Panc1 (cell line): Measurements from ENCODE around the gene FNIP2. TPM values are rescaled to one million over a fixed set of nuclear protein-coding genes. Genes with fewer than 3 reads are reported as not detected.

Experiments
- ATAC-seq: fragments of 200-7000 bp; cut with Tn5 transposase; 2 replicates; pipeline ENCODE4 v1.9.1; 2020; ENCODE audit warnings: mild to moderate bottlenecking, moderate library complexity
- BruUV-seq: library from RNA; stranded (reverse); fragments of 400-500 nt; replicated peaks from 2 replicates; lab custom pipeline; 2021; lab: Mats Ljungman, UMichigan
- CTCF ChIA-PET: fragments of 300-600 bp; sonication (Branson Sonifier 250); formaldehyde crosslinking; loops from one replicate; lab custom pipeline; 2022; ENCODE audit warnings: antibody characterized with exemption; lab: Charles Lee
- POLR2A ChIA-PET: fragments of 300-600 bp; sonication (Branson Sonifier 250); formaldehyde crosslinking; loops from one replicate; lab custom pipeline; 2022; ENCODE audit warnings: antibody characterized with exemption; lab: Charles Lee
- DNase-seq: peaks from one replicate; pipeline ENCODE4 v3.0.0-alpha.2; 2010; ENCODE audit warnings: low read depth, low spot score
- H3K27ac ChIP-seq: 2 replicates; pipeline ENCODE4 v1.5.1; 2011; ENCODE audit warnings: mild to moderate bottlenecking, low read length, inconsistent platforms
- H3K27me3 ChIP-seq: fragments of 200-500 bp; sonication (Bioruptor generic); 2 replicates; pipeline ENCODE4 v1.6.0; 2014; ENCODE audit warnings: low read length, inconsistent platforms; ENCODE audit not compliant: control insufficient read depth, insufficient read depth
- H3K36me3 ChIP-seq: fragments of 200-500 bp; sonication (Bioruptor generic); 2 replicates; pipeline ENCODE4 v1.5.1; 2014; ENCODE audit warnings: inconsistent platforms, mild to moderate bottlenecking, low read length, moderate library complexity; ENCODE audit not compliant: control insufficient read depth, insufficient read depth
- H3K4me1 ChIP-seq: 2 replicates; pipeline ENCODE4 v1.5.1; 2011; ENCODE audit warnings: inconsistent platforms, mild to moderate bottlenecking, low read length, moderate library complexity; ENCODE audit not compliant: control insufficient read depth, insufficient read depth
- H3K4me3 ChIP-seq, 2 experiments: 2 replicates each; pipeline ENCODE4 v1.5.1; 2011 to 2012; ENCODE audit warnings: low read depth in 2 of 2, low read length in 2 of 2, mild to moderate bottlenecking in 2 of 2, inconsistent platforms in 1 of 2, moderate library complexity in 1 of 2
- H3K9me3 ChIP-seq: fragments of 200-500 bp; sonication (Bioruptor generic); 2 replicates; pipeline ENCODE4 v1.5.1; 2014; ENCODE audit warnings: low read depth, mild to moderate bottlenecking, inconsistent platforms, low read length, moderate library complexity; ENCODE audit not compliant: control insufficient read depth, insufficient read depth
- POLR2AphosphoS5 ChIP-seq: IDR thresholded peaks from 2 replicates; pipeline ENCODE4 v1.6.1; 2012; ENCODE audit warnings: mild to moderate bottlenecking, low read depth, low read length, moderate library complexity
- SIN3A ChIP-seq: IDR thresholded peaks from 2 replicates; pipeline ENCODE4 v1.6.1; 2012; ENCODE audit warnings: low read depth, mild to moderate bottlenecking, low read length, moderate library complexity, borderline replicate concordance; ENCODE audit not compliant: insufficient read depth
- TCF7L2 ChIP-seq: IDR thresholded peaks from 2 replicates; pipeline ENCODE4 v1.6.1; 2011; ENCODE audit warnings: mild to moderate bottlenecking, low read depth, low read length, inconsistent platforms
- in situ Hi-C: cut with HindIII; loops from 2 replicates; pipeline ENCODE4 v1.10.0; 2016; ENCODE audit warnings: low sequenced_read_pairs, low pct_unique_long_range_greater_than_20kb
- intact Hi-C: fragments of 100-400 bp; cut with micrococcal nuclease; formaldehyde crosslinking; loops from one replicate; pipeline ENCODE4 v1.10.0; 2022; ENCODE audit not compliant: unreplicated experiment
- total RNA-seq: library from RNA; stranded (reverse); gene quantifications from one replicate; pipeline ENCODE4 v1.2.1, GENCODE V29; 2021; ENCODE audit not compliant: unreplicated experiment
- TF ChIP-seq, protein P1 (sequence below), 2 experiments: IDR thresholded peaks; 2 replicates each; pipeline ENCODE4 v1.6.1; 2011 to 2012; ENCODE audit warnings: low read depth in 2 of 2, control low read depth in 1 of 2, low read length in 1 of 2, mild to moderate bottlenecking in 1 of 2, moderate library complexity in 1 of 2; ENCODE audit not compliant: insufficient read depth in 1 of 2
- TF ChIP-seq, protein P2 (sequence below): fragments of 450-650 bp; IDR thresholded peaks from 2 replicates; pipeline ENCODE4 v1.5.1; 2017; ENCODE audit warnings: mild to moderate bottlenecking

The FNIP2 gene
- total RNA-seq, 1 experiment from 2014 or later: 17.7 TPM

DNA sequence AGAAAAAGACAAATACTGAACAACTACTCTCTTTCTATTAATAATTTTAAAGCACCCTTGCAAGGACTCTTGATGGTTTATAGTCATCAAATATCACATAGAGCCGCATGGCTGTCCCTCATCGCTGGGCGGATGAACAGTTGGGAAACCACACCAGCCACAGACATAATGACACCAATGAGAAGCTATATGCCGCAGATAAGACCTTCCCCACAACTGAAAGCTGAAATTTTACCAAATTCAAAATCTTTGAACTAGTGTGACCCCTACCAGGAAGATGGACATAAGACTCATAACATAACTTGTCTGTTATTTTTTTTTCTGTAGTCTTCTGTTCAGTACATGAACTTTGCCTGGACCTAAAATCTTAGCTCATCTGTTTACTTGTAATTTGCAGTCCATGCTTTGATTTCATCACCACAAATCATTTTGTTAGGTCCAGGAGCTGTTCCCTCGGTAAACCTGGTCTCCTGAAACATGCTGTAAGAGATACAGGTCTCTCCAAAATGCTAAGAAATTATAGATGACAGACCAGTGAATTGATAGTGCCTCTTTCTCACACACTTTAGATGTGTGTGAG is 176.8 kb downstream of the FNIP2 start:
- intact Hi-C loops (no loop called here), in situ Hi-C loops (no loop called here)
- Histone ChIP-seq H3K36me3 (no peaks in the 10 kb centered on the region), H3K27ac (no peak overlapping the region), H3K4me1 (no peaks in the 10 kb centered on the region), H3K4me3 (no peak overlapping the region), H3K27me3 (no peaks in the 10 kb centered on the region), H3K9me3 (no peaks in the 10 kb centered on the region)
- ChIA-PET POLR2A (no interaction called here), CTCF (no interaction called here)
- TF ChIP-seq, protein P1, sequence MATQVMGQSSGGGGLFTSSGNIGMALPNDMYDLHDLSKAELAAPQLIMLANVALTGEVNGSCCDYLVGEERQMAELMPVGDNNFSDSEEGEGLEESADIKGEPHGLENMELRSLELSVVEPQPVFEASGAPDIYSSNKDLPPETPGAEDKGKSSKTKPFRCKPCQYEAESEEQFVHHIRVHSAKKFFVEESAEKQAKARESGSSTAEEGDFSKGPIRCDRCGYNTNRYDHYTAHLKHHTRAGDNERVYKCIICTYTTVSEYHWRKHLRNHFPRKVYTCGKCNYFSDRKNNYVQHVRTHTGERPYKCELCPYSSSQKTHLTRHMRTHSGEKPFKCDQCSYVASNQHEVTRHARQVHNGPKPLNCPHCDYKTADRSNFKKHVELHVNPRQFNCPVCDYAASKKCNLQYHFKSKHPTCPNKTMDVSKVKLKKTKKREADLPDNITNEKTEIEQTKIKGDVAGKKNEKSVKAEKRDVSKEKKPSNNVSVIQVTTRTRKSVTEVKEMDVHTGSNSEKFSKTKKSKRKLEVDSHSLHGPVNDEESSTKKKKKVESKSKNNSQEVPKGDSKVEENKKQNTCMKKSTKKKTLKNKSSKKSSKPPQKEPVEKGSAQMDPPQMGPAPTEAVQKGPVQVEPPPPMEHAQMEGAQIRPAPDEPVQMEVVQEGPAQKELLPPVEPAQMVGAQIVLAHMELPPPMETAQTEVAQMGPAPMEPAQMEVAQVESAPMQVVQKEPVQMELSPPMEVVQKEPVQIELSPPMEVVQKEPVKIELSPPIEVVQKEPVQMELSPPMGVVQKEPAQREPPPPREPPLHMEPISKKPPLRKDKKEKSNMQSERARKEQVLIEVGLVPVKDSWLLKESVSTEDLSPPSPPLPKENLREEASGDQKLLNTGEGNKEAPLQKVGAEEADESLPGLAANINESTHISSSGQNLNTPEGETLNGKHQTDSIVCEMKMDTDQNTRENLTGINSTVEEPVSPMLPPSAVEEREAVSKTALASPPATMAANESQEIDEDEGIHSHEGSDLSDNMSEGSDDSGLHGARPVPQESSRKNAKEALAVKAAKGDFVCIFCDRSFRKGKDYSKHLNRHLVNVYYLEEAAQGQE (IDR thresholded peaks at IDR 0.05; ENCODE audit: insufficient read depth in 1 of 2, low read depth in 2 of 2, low read length in 1 of 2): no peak
- TF ChIP-seq SIN3A: no peak
- no peak for TF ChIP-seq TCF7L2
- TF ChIP-seq, protein P2, sequence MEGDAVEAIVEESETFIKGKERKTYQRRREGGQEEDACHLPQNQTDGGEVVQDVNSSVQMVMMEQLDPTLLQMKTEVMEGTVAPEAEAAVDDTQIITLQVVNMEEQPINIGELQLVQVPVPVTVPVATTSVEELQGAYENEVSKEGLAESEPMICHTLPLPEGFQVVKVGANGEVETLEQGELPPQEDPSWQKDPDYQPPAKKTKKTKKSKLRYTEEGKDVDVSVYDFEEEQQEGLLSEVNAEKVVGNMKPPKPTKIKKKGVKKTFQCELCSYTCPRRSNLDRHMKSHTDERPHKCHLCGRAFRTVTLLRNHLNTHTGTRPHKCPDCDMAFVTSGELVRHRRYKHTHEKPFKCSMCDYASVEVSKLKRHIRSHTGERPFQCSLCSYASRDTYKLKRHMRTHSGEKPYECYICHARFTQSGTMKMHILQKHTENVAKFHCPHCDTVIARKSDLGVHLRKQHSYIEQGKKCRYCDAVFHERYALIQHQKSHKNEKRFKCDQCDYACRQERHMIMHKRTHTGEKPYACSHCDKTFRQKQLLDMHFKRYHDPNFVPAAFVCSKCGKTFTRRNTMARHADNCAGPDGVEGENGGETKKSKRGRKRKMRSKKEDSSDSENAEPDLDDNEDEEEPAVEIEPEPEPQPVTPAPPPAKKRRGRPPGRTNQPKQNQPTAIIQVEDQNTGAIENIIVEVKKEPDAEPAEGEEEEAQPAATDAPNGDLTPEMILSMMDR: no peak
- no peak for TF ChIP-seq POLR2AphosphoS5
- DNase-seq (no peak), ATAC-seq (no peak)
- no TSS peak for BruUV-seq

DNA sequence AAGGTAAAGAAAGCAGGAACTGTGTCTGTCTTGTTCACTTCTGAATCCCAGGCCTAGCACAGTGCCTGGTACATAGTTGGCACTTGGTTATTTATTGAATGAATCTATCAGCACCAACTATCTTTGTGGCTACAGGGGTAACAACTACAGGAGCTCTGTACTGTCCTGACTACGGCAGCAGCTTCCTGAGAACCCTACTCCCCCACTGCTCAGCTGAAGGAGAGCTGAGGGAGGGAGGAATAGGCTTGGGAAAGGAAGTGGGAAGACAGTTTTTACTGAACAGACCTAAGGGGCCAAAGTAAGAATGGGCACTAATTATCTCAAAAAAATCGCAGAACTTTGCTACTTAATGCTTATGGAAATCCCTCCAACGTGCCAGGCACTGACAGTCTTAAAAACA is 178.0 kb downstream of the FNIP2 start:
- POLR2A ChIA-PET: no interaction called here
- no peaks in the 10 kb centered on the region for H3K4me1 ChIP-seq
- TF ChIP-seq SIN3A (no peak), POLR2AphosphoS5 (no peak), TCF7L2 (no peak)
- TF ChIP-seq, protein P1 (IDR thresholded peaks at IDR 0.05; ENCODE audit: insufficient read depth in 1 of 2, low read depth in 2 of 2, low read length in 1 of 2): no peak
- TF ChIP-seq, protein P2: no peak
- DNase-seq (no peak), ATAC-seq (no peak)
- no peaks in the 10 kb centered on the region for H3K27me3 ChIP-seq
- no peaks in the 10 kb centered on the region for H3K36me3 ChIP-seq
- H3K27ac ChIP-seq: no peak overlapping the region
- H3K4me3 ChIP-seq: no peak overlapping the region
- in situ Hi-C loops (no loop called here), intact Hi-C loops (no loop called here)
- 0 out of 2 replicates have a peak, but pooled peaks cover under 1% of the 10 kb centered on the region for H3K9me3 ChIP-seq
- no TSS peak for BruUV-seq
- CTCF ChIA-PET: no interaction called here
